Medulla oblongata (tissue), 1 donor: Measurements from ENCODE around the gene UBAP1L.
"Not testable (repeated sequence)": the region's sequence is repeated elsewhere in the genome, so short reads cannot be mapped to it uniquely, and the experiment has no call there.

Source experiments
- DNase-seq: peaks from one replicate; pipeline ENCODE4 v3.0.0-alpha.2; 2015; ENCODE audit errors: extremely low spot score

Gene UBAP1L

DNA sequence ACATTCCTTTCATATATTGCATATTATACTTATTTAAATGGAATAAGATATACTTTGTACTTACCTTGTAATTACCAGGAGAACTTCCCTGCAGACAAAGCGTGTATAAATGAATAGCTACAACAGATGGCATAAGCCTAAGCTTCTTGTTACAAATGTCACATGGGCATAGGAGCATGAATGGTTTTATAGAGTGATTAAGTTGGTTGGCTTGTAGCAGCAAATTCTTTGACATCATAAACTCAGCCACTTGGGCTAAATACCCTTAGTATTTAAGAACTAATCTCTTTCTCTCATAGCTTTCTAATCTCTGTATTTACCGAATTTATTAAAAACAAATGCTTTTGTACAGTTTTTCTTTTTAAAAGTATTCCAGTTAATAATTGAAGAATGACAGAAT, at the start of gene UBAP1L:
UBAP1L (minus strand) TSS at position 115 of the 400 bp plus-strand sequence. CDS start 8,985 bp downstream, outside the sequence.
- no peak for DNase-seq

DNA sequence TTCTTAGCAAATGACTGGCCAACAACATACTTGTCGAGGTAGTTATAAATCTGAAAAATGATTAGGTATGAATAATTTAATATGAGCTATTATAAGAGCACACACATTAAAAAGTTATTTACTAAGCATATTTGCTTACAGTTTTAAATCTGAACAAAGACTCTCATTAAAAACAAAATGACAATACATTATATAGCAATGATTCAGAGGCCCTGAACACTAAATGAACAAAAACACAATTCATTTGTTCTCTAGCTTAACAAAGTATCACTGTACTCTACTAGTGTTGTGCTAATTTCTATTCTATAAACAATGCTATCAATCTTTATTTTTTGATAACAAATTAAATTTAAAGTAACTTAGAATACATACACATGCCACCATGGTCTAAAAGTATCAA, 49.1 kb upstream of the UBAP1L start:
- peak; percentile 37 for DNase-seq

DNA sequence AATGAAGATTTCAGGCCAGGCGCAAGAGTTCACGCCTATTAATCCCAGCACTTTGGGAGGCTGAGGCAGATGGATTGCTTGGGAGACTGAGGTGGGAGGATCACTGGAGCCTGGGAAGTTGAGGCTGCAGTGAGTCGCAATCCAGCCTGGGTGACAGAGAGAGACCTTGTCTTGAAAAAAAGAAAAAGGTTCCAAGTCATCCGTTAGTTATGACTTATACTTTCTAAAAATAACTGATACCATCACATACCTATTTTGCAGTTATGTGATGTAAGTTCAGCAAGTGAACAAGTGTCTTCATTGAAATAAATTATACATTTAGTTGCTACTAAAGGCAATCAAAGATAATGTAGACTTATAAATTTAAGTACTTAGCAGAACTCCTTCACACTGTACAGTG, 48.0 kb upstream of the UBAP1L start:
- DNase-seq, result no peak

GRCh38 chr15:65156692-65157091, 41.7 kb upstream of the UBAP1L start:
- DNase-seq, result no peak

DNA sequence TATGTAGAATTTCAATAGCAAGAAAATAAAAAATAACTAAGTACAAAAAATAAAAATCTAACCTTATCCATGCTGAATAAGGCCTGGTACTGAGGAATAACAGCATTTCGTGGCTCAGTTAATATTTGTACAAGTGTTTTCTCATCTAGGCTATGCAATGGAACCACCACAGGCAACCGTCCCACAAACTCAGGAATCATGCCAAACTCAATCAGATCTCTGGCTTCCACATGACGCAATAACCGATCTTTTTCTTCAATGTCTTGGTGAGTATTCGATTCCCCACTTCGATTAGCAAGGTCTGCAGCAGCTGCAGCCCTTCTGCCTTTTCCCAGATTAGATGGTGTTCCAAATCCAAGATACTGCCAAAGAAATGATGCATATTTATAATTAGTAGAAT, 39.7 kb upstream of the UBAP1L start:
- DNase-seq, result no peak

DNA sequence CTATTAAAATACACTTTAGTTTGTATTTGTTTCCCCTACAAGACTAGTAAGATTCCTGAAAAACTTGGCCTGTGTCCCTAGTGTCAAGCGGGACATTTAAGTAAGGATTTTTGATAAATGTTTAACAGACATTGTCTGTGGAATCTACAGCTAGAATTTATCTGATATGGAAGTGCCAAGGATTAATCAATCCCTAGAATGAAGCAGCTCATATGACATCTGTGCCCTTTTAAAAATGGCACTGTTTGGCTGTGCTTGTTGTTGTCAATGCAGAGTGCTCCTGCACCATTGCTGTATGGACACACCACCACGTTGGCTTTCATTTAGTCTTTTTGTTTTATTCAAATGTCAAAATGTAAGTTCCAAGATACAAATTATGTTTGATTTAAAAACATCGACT, 32.9 kb upstream of the UBAP1L start:
- no peak for DNase-seq

DNA sequence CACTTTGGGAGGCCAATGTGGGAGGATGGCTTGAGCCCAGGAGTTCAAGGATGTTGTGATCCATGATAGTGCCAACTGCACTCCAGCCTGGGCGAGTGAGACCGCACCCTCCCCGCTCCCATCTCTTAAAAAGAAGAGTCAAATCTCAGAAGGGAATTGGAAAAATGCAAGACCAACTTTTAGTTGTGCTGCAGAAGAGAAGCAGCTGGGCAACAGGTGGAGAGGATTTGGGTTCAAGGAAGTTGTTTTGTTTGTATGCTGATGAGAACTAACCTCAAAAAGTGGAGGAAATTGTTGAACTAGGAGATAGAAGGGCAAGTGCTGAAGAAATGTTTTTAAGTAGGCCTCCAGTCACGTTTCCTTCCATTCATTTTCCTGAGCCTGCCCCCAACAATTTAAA, 31.4 kb upstream of the UBAP1L start:
- no peak for DNase-seq

- not testable (repeated sequence) for DNase-seq
Observed at GRCh38 chr15:65138631-65139030, 23.6 kb upstream of the UBAP1L start.

DNA sequence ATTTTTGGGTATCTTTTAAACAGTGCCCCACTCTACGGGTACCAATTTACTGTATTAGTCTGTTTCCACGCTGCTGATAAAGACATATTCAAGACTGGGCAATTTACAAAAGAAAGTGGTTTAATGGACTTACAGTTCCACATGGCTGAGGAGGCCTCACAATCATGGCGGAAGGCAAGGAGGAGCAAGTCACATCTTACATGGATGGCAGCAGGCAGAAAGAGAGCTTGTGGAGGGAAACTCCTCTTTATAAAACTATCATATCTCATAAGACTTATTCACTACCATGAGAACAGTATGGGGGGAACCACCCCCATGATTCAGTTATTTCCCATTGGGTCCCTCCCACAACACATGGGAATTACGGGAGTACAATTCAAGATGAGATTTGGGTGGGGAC, 22.9 kb upstream of the UBAP1L start:
- DNase-seq, result not testable (repeated sequence)

DNA sequence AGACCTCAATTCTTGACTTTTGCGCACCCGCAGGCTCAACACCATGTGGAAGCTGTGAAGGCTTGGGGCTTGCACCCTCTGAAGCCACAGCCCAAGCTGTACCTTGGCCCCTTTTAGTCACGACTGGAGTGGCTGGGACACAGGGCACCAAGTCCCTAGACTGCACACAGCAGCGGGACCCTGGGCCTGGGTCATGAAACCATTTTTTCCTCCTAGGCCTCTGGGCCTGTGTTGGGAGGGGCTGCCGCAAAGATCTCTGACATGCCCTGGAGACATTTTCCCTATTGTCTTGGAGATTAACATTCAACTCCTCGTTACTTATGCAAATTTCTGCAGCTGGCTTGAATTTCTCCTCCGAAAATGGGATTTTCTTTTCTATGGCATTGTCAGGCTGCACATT, 22.1 kb upstream of the UBAP1L start:
- DNase-seq, result not testable (repeated sequence)

DNA sequence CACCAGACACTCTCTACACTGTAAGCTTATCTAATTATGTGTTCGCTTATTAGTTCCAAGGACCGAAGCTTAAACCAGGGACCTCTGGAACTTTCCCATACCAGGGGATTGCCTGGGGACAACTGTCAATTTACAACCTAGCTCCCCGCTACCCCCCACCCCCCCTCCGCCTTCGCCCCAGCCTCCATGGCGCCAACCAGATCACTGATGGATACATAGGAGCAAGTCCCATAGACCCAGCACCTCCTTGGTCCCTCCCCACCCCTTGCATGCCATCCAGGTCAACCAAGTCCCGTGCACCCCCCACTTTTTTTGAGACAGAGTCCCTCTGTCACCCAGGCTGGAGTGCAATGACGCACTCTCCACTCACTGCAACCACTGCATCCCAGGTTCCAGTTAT, 19.5 kb upstream of the UBAP1L start:
- DNase-seq, result no peak

DNA sequence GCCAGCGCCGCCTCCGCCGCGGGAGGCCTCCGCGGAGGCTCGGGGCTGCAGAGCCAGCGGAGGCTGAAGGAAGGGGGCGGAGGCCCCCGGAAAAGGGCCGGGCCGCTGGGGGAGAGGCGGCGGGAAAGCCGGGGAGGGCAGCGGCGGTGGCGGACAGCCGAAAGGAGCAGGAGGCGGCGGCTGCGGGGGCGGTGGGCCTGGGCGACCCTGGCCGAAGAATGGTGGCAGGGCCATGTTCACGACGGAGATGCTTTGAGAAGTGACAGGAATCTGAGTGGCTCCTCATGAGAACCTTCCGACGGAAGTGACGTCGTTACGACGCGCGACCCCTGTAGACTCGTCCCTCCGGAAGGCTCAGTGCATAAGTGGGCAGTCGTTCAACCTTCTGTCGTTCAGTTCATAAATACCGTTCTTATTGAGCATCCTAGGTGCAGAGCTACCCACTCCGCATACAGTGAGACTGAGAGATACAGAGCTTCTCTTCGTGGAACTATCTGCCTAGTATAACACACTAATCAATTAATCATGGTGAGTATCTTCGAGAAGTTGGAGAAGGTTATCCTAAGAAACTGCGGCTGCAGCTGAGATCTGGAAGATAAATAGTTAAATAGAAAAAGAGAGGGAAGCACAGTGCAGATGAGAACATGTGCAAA, 18.7 kb upstream of the UBAP1L start, which contains the start of gene PDCD7:
PDCD7 (minus strand) TSS at position 261 of the 653 bp plus-strand sequence; CDS start at position 234, 27 bp downstream.
- peak; percentile 97 for DNase-seq

DNA sequence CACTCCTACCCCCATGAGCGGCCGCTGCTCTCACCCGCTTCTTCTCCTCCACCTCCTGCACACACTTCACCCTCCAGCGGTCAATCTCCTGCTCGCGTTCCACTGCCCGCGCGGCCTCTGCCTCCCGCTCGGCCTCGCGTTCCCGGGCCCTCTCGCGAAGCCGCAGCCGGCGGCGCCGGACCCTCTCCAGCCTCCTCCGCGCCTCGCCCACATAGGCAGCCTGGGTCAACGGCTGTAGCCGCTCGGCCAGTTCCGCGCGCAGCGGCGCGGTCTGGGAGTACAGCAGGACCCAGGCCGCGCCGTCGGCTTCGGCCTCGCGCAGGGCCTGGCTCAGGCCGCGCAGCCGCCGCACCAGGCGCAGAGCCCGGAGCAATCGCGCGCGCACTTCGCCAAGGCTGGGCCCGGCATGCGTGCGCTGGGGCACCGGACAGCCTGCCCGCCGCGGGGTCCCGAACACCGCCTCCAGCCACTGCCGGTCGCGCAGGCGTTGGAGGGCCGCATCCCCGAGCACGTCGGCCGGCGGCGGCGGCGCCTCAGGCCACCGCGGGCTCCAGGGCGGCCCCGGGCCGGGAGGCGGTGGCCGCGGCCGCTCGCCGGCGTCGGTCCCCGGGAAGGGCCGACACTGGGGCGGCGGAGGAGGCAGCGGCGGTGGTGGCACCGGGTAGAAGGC, 18.0 kb upstream of the UBAP1L start:
- DNase-seq, result no peak

DNA sequence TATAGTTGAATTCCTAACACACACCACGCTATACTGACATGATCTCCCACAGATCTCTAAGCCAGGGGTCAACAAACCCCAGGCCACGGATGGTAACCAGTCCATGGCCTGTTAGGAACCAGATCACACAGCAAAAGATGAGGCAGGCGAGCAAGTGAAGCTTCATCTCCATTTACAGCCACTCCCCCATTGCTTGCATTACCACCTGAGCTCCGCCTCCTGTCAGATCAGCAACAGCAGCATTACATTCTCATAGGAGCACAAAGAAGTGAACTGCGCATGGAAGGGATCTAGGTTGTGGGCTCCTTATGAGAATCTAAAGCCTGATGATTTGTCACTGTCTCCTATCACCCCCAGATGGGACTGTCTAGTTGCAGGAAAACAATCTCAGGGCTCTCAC, 15.9 kb upstream of the UBAP1L start:
- DNase-seq, result no peak

- DNase-seq, result no peak
Observed at GRCh38 chr15:65115542-65115941, 542 bp upstream of the UBAP1L start.

DNA sequence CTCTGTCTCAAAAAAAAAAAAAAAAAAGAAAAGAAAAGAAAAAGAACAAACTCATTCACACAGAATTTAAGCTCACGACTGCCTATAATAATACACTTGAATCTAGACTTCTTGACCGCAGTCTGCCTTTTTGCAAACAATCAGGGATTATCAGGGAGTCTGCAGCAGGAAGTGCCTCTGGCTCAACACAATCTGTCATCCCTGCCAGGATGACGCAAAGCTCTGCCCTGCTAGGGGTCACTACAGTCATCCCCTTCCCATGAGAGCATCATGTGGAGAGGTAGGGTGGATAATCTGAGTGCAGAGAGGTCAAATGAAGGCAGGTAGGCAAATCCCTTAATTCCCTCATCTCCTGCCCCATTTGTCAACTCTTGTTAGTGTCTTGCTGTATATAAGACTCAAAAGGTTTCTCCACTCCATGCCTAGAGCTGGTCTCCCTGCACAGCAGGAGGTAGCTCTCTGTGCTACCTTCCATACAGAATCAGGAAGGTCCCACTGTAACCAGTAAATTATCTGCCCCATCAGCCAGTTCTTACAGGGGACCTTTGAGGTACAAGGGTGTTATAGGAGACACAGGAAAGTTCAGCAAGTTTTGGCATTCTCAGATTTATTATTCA, 4.2 kb downstream of the UBAP1L start:
- DNase-seq, result no peak

DNA sequence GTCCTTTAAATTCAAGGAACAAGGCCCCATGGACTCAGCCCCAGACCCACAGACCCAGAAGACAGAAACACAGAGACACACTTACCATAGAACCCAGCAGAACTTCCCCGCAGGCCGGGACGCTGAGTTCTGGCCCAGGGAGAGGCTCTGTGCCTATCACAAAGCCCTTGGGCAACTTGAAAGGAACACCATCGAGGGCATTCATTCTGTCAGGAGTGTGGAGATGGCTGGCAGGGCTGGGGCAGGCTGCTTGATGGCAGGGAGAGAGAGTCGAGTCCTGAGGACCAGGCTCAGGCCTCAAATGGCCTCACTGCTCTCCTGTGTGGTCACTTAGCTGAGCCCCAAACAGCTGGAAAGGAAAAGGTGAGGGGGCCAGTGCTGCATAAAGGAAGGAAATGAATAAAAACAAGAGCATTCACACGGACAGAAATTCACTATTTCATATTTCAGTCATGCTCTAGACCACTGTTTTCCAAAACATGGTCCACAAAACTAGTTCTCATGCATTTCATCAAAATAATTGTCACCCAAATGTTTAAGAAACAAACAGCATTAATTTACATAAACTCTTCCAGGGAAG, 8.9 kb downstream of the UBAP1L start:
- DNase-seq, result no peak

DNA sequence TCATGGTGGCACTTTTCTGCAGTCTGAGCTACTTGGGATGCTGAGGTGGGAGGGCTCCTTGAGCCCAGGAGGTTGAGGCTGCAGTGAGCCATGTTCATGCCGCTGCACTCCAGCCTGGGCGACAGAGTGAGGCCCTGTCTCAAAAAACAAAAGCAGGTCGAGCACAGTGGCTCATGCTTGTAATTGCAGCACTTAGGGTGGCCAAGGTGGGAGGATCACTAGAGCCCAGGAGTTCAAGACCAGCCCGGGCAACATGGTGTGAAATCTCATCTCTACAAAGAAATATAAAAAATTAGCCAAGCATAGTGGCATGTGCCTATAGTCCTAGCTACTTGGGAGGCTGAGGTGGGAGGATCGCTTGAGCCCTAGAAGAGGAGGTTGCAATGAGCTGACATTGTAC, 10.0 kb downstream of the UBAP1L start:
- DNase-seq, result no peak

GRCh38 chr15:65102912-65103311, 12.1 kb downstream of the UBAP1L start:
- DNase-seq, result no peak

GRCh38 chr15:65101891-65102708, 12.9 kb downstream of the UBAP1L start:
- DNase-seq, result no peak

GRCh38 chr15:65101411-65101890, 13.5 kb downstream of the UBAP1L start:
- peak; percentile 71 for DNase-seq

DNA sequence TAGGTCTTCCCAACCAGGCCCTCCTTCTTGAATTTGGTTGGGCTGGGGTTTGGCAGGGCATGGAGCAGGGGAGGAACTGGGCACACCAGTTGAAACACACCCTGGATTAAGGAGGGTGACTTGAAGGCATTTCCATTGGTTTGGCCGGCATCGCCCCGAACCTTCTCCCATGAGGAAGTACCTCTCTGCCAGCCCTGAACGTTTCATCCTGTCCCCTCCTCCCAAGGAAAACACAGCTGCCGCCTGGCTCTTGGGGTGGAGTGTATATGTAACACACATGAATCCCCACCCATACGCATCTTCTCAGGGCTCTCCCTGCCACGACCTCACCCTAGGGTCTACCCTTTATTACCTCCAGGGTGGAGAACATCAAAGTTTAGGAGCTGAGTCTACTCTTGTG, 14.6 kb downstream of the UBAP1L start:
- DNase-seq, result no peak
